Fibroblast of upper back skin (primary cell): ENCODE measurements around the gene PTPN4.
A peak's percentile ranks its signal among the peaks of the same experiment; 100 is the strongest.

Source experiments
- DNase-seq: peaks from one replicate; pipeline ENCODE4 v3.0.0-alpha.2; 2013

The PTPN4 gene

DNA sequence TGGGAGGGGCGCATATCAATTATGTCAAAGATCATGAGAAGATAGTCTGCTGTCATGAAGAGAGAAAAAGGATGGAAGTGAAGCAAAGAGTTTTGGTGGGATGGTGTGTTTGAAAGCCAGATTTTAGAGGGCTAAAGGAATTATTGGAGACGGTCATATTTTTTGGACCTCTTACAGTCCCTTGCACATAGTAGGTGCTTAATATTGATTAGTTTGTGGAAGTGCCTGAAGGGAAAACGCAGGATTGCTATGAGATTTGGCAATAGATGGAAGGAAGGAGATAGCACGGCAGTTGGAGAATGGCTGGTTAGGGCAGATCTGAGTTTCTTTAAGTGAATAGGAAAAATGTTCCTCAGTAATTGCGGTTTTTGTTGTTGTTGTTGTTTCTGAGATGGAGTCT, 269.1 kb downstream of the PTPN4 start:
- DNase-seq, result no peak

DNA sequence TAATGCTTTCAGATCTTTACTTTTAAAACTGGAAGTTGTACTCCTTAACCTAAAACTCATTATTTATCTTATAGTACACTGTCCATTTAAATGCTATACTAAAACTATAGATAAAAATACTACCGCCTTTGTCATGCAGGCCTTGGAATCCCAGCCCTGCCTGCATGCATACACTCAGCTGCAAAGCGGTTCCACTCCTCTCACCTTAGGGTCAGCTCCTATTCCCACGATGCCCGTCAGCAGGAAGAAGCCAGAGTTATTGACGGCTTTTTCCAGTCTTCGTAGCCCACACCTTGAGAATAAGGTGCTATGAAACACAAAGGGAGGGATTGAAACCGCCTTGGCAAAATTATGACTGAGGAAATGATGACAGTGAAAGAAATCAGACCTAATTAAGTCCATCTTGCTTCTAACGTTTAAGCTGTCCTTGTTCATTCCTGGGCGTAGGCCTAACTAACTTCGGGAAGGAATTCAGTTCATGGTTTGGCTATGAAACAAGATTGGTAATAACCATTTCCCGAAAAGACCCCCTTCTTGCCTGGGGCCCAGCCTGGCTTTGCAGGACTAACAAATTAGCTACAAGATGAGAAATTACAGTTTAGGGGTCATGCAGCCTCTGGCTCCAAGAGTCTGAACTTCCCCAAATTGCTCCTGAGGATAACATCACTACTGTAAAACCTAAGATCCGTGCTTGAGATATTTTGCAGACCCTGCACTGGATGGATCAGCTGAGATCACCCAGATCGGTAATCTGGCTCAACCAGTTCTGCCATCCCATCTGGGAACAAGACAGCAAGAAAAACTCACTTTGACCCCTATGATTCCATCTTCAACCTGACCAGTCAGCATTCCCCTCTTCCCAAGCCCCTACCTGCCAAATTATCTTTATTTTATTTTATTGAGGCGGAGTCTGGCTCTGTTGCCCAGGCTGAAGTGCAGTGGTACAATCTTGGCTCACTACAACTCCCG, 270.2 kb downstream of the PTPN4 start:
- peak; percentile 65 for DNase-seq

DNA sequence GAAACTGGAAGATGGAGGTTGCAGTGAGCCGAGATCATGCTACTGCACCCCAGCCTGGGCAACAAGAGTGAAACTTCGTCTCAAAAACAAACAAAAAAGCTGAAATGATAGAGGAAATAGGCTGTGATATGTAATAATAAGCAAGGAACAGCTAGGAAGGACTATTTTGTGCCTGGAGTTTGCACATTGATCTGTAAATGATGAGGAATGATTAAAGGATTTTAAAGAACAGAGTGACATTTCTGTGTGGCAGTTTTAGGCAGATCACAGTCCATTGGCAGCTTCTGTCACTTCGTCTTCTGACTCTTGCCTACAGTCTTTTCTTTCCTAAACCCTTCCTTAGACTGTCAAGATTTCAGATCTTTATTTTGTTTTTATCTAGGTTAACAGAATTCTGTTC, 272.6 kb downstream of the PTPN4 start:
- no peak for DNase-seq
